Stimulated activated CD8-positive, alpha-beta memory T cell treated with anti-CD3 and anti-CD28 coated beads, Interleukin-15, amount 100 ng/mL, for 1 hour (primary cell): ENCODE measurements around the gene SORL1-AS1.

Source experiments
- DNase-seq: peaks from one replicate; pipeline ENCODE4 v3.0.0-alpha.2; 2020; ENCODE audit warnings: low read depth

The SORL1-AS1 gene

GRCh38 chr11:121391914-121392313 lies 60.9 kb downstream of the SORL1-AS1 start:
- no peak for DNase-seq

GRCh38 chr11:121389651-121390050 lies 63.1 kb downstream of the SORL1-AS1 start:
- DNase-seq = no peak
